COLO829 (cell line): ENCODE measurements around the gene GPC6.
A peak's percentile ranks its signal among the peaks of the same experiment; 100 is the strongest.
"Not testable (repeated sequence)": the region's sequence is repeated elsewhere in the genome, so short reads cannot be mapped to it uniquely, and the experiment has no call there.

Experiments used
- DNase-seq: peaks from one replicate; pipeline ENCODE4 v3.0.0; 2012; ENCODE audit warnings: low spot score

Gene GPC6

DNA sequence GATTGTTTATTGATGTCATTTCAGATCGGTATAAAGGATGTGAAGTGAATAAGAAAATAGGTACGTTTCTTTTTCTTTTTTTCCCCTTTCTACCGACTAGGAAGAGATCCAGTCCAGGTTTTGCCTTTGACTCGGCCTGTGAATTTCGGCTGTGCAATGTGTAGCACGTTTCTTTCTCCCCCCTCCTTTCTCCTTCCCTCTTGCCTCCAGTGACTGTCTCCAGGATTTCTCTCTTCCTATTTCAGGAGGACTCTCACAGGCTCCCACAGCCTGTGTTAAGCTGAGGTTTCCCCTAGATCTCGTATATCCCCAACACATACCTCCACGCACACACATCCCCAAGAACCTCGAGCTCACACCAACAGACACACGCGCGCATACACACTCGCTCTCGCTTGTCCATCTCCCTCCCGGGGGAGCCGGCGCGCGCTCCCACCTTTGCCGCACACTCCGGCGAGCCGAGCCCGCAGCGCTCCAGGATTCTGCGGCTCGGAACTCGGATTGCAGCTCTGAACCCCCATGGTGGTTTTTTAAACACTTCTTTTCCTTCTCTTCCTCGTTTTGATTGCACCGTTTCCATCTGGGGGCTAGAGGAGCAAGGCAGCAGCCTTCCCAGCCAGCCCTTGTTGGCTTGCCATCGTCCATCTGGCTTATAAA is at the start of gene GPC6:
GPC6 (plus strand) TSS at position 185 of the 657 bp plus-strand sequence.
- DNase-seq = peak; percentile 45

- DNase-seq = no peak
Observed at GRCh38 chr13:93180356-93180969, 46.1 kb upstream of the GPC6 start.

- no peak for DNase-seq
Observed at GRCh38 chr13:93182406-93182805, 44.2 kb upstream of the GPC6 start.

DNA sequence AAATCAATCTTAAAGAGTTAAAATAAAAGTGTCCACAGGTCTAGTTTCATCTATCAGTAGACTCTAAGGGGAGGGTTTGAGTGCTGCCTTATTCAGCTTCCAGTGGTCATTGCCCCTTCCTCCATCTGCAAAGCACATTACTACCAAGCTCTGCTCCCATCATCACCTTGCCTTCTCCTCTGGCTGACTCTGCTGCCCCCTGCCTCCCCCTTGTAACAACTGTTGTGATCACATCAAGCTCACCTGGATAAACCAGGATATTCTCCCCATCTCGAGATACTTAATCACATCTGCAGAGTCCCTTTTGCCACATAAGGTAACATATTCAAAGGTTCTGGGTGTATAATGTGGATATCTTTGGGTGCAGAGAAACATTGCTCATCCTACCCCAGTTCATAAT is 43.3 kb upstream of the GPC6 start:
- no peak for DNase-seq

GRCh38 chr13:93190006-93190405 is 36.6 kb upstream of the GPC6 start:
- no peak for DNase-seq

- DNase-seq = no peak
Observed at GRCh38 chr13:93193682-93194081, 32.9 kb upstream of the GPC6 start.

- DNase-seq = no peak
Observed at GRCh38 chr13:93199856-93200255, 26.8 kb upstream of the GPC6 start.

GRCh38 chr13:93200626-93201025 is 26.0 kb upstream of the GPC6 start:
- DNase-seq = no peak

- DNase-seq = no peak
Observed at GRCh38 chr13:93201992-93202558, 24.5 kb upstream of the GPC6 start.

- DNase-seq = not testable (repeated sequence)
Observed at GRCh38 chr13:93206778-93207392, 19.7 kb upstream of the GPC6 start.

DNA sequence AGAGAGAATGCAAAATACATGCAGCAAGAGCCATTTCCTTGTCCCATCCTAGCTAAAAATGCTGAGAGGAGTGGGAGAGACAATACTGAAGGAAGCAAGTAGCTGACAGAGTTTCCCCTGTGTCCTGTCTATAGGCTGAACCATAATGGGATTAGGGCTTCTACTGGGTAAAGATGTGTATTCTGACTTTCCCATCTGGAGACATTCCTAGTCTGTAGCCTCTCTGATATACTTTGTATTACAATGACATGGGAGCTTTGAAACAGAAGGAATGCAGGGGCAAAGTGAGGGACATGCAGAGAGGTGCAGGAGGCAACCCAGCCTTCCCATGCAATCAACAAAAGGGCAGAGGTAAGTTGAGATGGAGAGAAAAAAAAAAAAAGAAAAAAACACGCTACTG is 10.5 kb upstream of the GPC6 start:
- no peak for DNase-seq

DNA sequence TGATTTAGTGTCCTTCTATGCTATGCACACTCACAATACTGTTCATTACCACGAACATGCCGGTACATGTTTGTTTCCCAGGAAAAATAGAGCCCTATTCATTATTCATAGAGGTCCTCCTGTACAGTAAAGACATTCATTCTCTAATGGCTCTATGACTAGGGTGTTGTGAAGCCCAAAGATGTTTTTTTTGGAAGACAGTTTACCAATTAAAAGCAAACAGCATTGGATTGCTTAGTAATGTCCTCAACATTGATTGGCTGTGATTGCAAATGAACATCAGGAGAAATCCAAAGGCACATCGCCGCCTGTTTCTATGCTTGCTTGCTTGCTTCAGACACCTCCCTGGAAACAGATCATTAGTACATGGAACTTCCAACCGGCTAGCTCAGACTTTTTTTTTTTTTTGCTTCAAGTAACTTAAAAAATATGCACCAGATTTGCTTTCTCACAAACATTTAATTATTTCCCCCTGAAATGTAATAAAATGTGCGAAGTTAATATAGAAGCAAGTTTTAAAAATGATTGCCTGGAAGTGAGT is 8.8 kb upstream of the GPC6 start:
- peak; percentile 84 for DNase-seq

GRCh38 chr13:93218583-93218982 is 8.0 kb upstream of the GPC6 start:
- DNase-seq = no peak

DNA sequence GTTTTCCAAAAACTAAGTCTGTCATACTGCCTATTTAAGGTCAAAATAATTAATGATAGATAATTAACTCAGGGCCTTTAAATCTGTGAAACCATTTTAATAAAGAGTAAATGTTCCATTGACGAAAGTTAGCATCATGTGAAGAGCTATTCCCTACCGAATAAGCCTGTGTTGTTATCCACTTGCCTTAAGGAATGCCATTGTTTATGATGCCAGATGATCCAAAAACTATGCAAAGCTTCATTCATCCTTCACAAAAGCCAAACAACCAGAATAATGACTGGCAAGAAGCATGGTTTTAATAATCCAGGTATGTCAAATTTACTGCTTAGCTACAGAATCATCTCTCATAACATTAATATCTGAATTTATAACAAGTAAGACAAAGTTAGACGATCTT is 6.5 kb upstream of the GPC6 start:
- DNase-seq = no peak

DNA sequence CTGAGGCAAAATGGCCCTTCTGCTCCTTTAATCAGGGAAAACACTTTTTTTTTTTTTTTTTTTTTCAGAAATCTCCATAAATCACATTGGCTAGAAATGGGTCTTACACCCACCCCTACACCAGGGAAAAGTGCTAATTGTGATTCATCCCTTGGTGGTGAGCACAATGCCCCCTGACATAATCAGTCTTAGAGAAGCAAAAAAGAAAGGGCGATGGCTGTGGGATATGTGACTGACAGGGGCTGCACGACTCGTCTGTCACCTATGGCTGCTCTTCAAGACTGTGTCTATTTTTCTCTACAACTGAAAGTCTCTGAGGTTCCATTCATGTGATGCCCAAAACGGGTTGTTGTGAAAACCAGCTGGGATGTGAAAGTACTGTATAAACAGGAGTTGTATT is 3.6 kb upstream of the GPC6 start:
- DNase-seq = no peak

GRCh38 chr13:93224535-93224934 is 2.1 kb upstream of the GPC6 start:
- no peak for DNase-seq

DNA sequence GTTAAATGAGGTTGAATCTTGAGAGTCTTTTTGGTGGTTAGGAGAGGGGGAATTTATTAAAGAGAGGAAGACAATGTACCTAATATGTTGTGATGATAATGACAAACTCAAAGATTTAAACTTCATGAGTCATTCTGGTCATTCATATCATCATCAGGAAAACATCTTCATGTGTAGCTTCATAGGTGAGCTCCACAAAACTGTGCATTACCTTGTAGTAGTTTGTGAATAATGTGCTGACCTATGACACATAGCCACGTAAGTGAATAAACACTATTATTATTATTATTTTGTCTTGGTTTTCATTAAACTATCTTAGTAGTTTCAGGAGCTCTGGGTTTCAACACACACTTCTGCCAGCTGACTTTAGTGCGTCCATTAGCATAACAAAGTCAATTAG is 997 bp upstream of the GPC6 start:
- no peak for DNase-seq

DNA sequence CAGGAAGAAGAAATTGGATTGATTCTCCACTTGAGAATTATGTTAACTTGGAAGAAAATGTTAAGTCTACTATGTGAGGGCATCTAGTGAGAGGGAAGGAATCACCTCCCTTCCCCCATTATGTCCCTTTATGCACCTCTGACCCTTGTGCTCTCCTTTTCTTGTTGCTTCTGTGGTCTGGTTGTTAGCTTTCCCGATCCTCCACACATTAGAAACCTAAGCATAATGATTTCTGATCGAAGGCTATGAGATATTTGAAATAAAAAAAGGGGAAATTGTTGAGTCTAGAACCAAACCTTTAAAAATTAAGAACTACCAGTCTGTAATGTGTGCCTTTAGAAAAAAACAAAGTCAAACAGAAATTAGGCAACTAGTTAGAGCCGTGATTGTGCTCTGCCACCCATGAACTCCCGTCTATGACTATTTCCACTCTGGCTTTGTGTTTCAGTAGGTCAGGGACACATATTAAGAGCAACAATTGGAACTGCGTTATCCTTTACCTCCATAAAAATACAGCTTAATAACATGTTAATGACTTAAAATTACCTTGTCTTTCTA is 463 bp upstream of the GPC6 start:
- DNase-seq = no peak

- no peak for DNase-seq
Observed at GRCh38 chr13:93227280-93227877, 772 bp downstream of the GPC6 start.

- no peak for DNase-seq
Observed at GRCh38 chr13:93227878-93228642, 1.5 kb downstream of the GPC6 start.

DNA sequence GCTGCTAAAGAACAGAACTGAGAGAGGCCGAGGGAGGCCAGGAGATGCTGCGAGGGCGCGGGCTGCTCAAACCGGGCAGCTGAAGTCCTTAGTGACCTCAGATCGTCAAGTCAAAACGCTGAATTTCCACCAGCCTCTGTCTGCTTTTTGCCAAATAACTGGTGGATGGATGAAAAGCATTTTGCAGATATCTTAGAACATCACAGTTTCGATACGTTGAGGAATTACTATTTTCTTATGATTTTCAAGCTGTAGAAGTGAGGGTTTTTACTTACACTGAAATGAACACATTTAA is 2.0 kb downstream of the GPC6 start:
- no peak for DNase-seq
